Left ventricle myocardium inferior (tissue), 1 donor: ENCODE measurements around the gene SLC5A2. TPM values are rescaled to one million over a fixed set of nuclear protein-coding genes. Genes with fewer than 3 reads are reported as not detected.

Experiments used
- DNase-seq: peaks from one replicate; pipeline ENCODE4 v3.0.0-alpha.2; 2020
- H3K27ac ChIP-seq: fragments of 200-600 bp; replicated peaks from 2 replicates; pipeline ENCODE4 v1.8.0; 2021
- H3K27me3 ChIP-seq: fragments of 200-600 bp; 2 replicates; pipeline ENCODE4 v1.8.0; 2021; ENCODE audit warnings: low read depth
- H3K36me3 ChIP-seq: fragments of 200-600 bp; 2 replicates; pipeline ENCODE4 v1.8.0; 2021
- H3K4me1 ChIP-seq: fragments of 200-600 bp; 2 replicates; pipeline ENCODE4 v1.8.0; 2021
- H3K4me3 ChIP-seq: fragments of 200-600 bp; 2 replicates; pipeline ENCODE4 v1.8.0; 2021; ENCODE audit warnings: mild to moderate bottlenecking, moderate library complexity
- H3K9me3 ChIP-seq: fragments of 200-600 bp; replicated peaks from 2 replicates; pipeline ENCODE4 v1.8.0; 2021
- intact Hi-C: fragments of 100-400 bp; cut with micrococcal nuclease; formaldehyde crosslinking; loops from one replicate; pipeline ENCODE4 v1.11.0; 2022
- total RNA-seq: library from RNA; stranded (reverse); fragmentation: NEBNext Ultra II Directional; extraction: Animal tissue kit (Norgen Biotek cat#: 25700); gene quantifications from one replicate; pipeline ENCODE4 v1.2.1, GENCODE V29; 2021
- TF ChIP-seq, protein P1 (sequence below): fragments of 200-600 bp; IDR thresholded peaks from 2 replicates; pipeline ENCODE4 v1.8.0; 2021; ENCODE audit warnings: antibody characterized with exemption, mild to moderate bottlenecking, borderline replicate concordance
- donor health status: DM: no; HTN: yes; CAD: no; lungs with severe emphysema.

Gene SLC5A2
- total RNA-seq, 1 donor from 2014 or later, result not detected

DNA sequence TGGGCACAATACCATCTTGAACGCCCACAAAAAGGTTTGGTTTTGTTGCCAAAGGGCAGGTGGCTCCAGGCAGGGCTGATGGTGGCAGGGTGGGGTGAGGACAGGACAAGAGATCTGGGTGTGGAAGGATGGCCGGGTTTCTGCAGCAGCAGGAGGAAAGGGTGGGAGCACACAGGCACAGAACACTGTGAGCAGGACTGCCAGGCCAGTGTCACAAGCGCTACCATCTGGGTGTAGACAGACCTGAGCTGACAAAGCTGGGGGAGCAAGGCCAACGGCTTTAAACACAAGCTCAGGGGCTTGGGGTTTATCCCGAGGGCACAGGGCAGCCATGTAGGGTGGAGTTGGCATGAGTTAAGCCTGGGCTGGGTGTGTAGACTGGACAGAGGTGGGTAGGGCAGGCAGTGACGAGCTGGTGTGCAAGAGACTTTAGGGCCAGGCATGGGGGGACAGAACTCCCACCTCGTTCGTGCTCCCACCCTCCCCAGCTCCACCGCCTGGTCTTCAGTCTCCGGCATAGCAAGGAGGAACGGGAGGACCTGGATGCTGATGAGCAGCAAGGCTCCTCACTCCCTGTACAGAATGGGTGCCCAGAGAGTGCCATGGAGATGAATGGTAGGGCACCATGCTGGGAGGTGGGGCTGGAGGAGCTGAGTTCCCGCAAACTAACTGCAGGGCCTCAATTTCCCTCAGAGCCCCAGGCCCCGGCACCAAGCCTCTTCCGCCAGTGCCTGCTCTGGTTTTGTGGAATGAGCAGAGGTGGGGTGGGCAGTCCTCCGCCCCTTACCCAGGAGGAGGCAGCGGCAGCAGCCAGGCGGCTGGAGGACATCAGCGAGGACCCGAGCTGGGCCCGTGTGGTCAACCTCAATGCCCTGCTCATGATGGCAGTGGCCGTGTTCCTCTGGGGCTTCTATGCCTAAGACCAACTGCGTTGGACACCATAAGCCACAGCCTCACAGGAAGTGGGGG is 7.0 kb downstream of the SLC5A2 start:
- H3K9me3 ChIP-seq, result no peaks in the 10 kb centered on the region

GRCh38 chr16:31491778-31492418 is 9.0 kb downstream of the SLC5A2 start:
- intact Hi-C loops, result no loop called here
- Histone ChIP-seq H3K27me3 (peaks cover 10% of the 10 kb centered on the region), H3K4me1 (peaks cover 20% of the 10 kb centered on the region), H3K36me3 (peaks cover 61% of the 10 kb centered on the region), H3K27ac (no peak overlapping the region), H3K9me3 (no peaks in the 10 kb centered on the region), H3K4me3 (no peak overlapping the region)
- TF ChIP-seq, protein P1, sequence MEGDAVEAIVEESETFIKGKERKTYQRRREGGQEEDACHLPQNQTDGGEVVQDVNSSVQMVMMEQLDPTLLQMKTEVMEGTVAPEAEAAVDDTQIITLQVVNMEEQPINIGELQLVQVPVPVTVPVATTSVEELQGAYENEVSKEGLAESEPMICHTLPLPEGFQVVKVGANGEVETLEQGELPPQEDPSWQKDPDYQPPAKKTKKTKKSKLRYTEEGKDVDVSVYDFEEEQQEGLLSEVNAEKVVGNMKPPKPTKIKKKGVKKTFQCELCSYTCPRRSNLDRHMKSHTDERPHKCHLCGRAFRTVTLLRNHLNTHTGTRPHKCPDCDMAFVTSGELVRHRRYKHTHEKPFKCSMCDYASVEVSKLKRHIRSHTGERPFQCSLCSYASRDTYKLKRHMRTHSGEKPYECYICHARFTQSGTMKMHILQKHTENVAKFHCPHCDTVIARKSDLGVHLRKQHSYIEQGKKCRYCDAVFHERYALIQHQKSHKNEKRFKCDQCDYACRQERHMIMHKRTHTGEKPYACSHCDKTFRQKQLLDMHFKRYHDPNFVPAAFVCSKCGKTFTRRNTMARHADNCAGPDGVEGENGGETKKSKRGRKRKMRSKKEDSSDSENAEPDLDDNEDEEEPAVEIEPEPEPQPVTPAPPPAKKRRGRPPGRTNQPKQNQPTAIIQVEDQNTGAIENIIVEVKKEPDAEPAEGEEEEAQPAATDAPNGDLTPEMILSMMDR, result no peak
- no peak for DNase-seq

More for the DNA sequence above, 7.0 kb downstream of the SLC5A2 start:
- Histone ChIP-seq H3K27me3 (peaks cover 30% of the 10 kb centered on the region), H3K4me1 (peaks cover 20% of the 10 kb centered on the region), H3K27ac (no peak overlapping the region), H3K36me3 (peaks cover 41% of the 10 kb centered on the region), H3K4me3 (no peak overlapping the region)
- TF ChIP-seq, protein P1, result no peak
- intact Hi-C loops, result no loop called here
- no peak for DNase-seq

GRCh38 chr16:31493506-31494125 is 10.7 kb downstream of the SLC5A2 start:
- Histone ChIP-seq H3K4me1 (peaks cover 3% of the 10 kb centered on the region), H3K27ac (no peak overlapping the region), H3K27me3 (no peaks in the 10 kb centered on the region), H3K36me3 (peaks cover 78% of the 10 kb centered on the region), H3K9me3 (no peaks in the 10 kb centered on the region), H3K4me3 (no peak overlapping the region)
- TF ChIP-seq, protein P1, result no peak
- no peak for DNase-seq
- intact Hi-C loops, result no loop called here

GRCh38 chr16:31496670-31497069 is 13.7 kb downstream of the SLC5A2 start:
- H3K27me3 ChIP-seq, result no peaks in the 10 kb centered on the region
- no peak overlapping the region for H3K4me3 ChIP-seq
- TF ChIP-seq, protein P1, result no peak
- intact Hi-C loops, result no loop called here
- no peak overlapping the region for H3K27ac ChIP-seq
- peaks cover 88% of the 10 kb centered on the region for H3K36me3 ChIP-seq
- no peak for DNase-seq
- H3K4me1 ChIP-seq, result peaks cover 2% of the 10 kb centered on the region
- no peaks in the 10 kb centered on the region for H3K9me3 ChIP-seq

- intact Hi-C loops, result no loop called here
Measured at GRCh38 chr16:31498493-31498892, 15.6 kb downstream of the SLC5A2 start.

More at GRCh38 chr16:31498493-31498892, 15.6 kb downstream of the SLC5A2 start:
- H3K27ac ChIP-seq, result no peak overlapping the region
- H3K27me3 ChIP-seq, result no peaks in the 10 kb centered on the region
- no peak for DNase-seq
- H3K9me3 ChIP-seq, result no peaks in the 10 kb centered on the region
- H3K4me1 ChIP-seq, result peaks cover 20% of the 10 kb centered on the region
- TF ChIP-seq, protein P1, result no peak
- peaks cover 71% of the 10 kb centered on the region for H3K36me3 ChIP-seq
- no peak overlapping the region for H3K4me3 ChIP-seq
